ENCODE data around the gene CHD6. TPM values are rescaled to one million over a fixed set of nuclear protein-coding genes. Genes with fewer than 3 reads are reported as not detected.

Gene CHD6
- total and polyA plus RNA-seq, 2 experiments from 2014 or later = 41.0 to 158 TPM

- Mint-ChIP-seq H3K27ac (no peak overlapping the region), H3K9me3 (no peaks in the 10 kb centered on the region), H3K4me3 (no peak overlapping the region), H3K27me3 (ENCODE audit: insufficient read depth, low read depth, poor library complexity) (no peaks in the 10 kb centered on the region), H3K4me1 (no peaks in the 10 kb centered on the region), H3K36me3 (ENCODE audit: low read depth) (peaks cover 71% of the 10 kb centered on the region)
- Histone ChIP-seq H2AFZ (no peak overlapping the region), H3K4me1 (ENCODE audit: insufficient read depth) (no peaks in the 10 kb centered on the region), H4K20me1 (replicated peaks; ENCODE audit: insufficient read depth) (peaks cover 7% of the 10 kb centered on the region; the same call in 1 of the 2 replicates), H3K4me3 (no peak overlapping the region), H3K4me2 (no peak overlapping the region), H3K27me3 (ENCODE audit: insufficient read depth) (no peaks in the 10 kb centered on the region), H3K79me2 (replicated peaks; ENCODE audit: insufficient read depth) (no peaks in the 10 kb centered on the region), H3F3A (replicated peaks; ENCODE audit: low read depth) (no peaks in the 10 kb centered on the region), H3K9me2 (ENCODE audit: insufficient read depth) (no peaks in the 10 kb centered on the region), H3K27ac (ENCODE audit: low read depth) (no peak overlapping the region), H3K36me3 (ENCODE audit: insufficient read depth) (peaks cover 54% of the 10 kb centered on the region)
- no peak for TF ChIP-seq CREB1 (CRISPR knock-in tag; IDR thresholded peaks at IDR 0.05; ENCODE audit: low read depth)
- TF ChIP-seq CTCF (conservative IDR thresholded peaks at IDR 0.05; ENCODE audit: low read depth in 2 of 2) = no peak
- TF ChIP-seq ZNF114 (CRISPR knock-in tag; IDR thresholded peaks at IDR 0.05) = no peak
- TF ChIP-seq NANOG (IDR thresholded peaks at IDR 0.05; ENCODE audit: borderline replicate concordance) = no peak
- no peak for TF ChIP-seq JUNB (IDR thresholded peaks at IDR 0.05; ENCODE audit: unreplicated experiment)
- no peak for TF ChIP-seq POLR2AphosphoS5 (IDR thresholded peaks at IDR 0.05; ENCODE audit: low read depth)
- TF ChIP-seq EZH2phosphoT487 (IDR thresholded peaks at IDR 0.05; ENCODE audit: unreplicated experiment) = no peak
- TF ChIP-seq REST (IDR thresholded peaks at IDR 0.05; ENCODE audit: unreplicated experiment) = no peak
- TF ChIP-seq ZNF462 (CRISPR knock-in tag; IDR thresholded peaks at IDR 0.05) = no peak
- TF ChIP-seq EZH2 (IDR thresholded peaks at IDR 0.05; ENCODE audit: low read depth, unreplicated experiment) = no peak
- ATAC-seq (no peak), DNase-seq (ENCODE audit: low spot score) (no peak)
These were observed 174.5 kb downstream of the CHD6 start for GRCh38 chr20:41443691-41444090.
